ENCODE measurements around the gene ERVK3-1.
"Not testable (repeated sequence)": the region's sequence is repeated elsewhere in the genome, so short reads cannot be mapped to it uniquely, and the experiment has no call there.

ERVK3-1 gene

GRCh38 chr19:58305065-58305931, at the start of gene ERVK3-1:
TSS of gene ERVK3-1 (plus strand) at chr19:58305377. CDS start at chr19:58312169, 6,792 bp downstream.
- DNase-seq: peak; percentile 79 to 98 (median 94)

GRCh38 chr19:58258259-58258658, 46.9 kb upstream of the ERVK3-1 start:
- DNase-seq: not testable (repeated sequence)

- DNase-seq: no peak
These were observed 43.6 kb upstream of the ERVK3-1 start for GRCh38 chr19:58261600-58261967.

- no peak for DNase-seq
These were observed 42.9 kb upstream of the ERVK3-1 start for GRCh38 chr19:58261968-58262921.

- DNase-seq: no peak
These were observed 42.3 kb upstream of the ERVK3-1 start for GRCh38 chr19:58262922-58263296.

GRCh38 chr19:58265100-58265499, 40.1 kb upstream of the ERVK3-1 start:
- no peak for DNase-seq

- no peak for DNase-seq
These were observed 36.8 kb upstream of the ERVK3-1 start for GRCh38 chr19:58268344-58268743.

- DNase-seq: peak in 10 of 58 donors; percentile 1 to 49 (median 8)
These were observed 30.4 kb upstream of the ERVK3-1 start for GRCh38 chr19:58274771-58275201.

GRCh38 chr19:58275564-58275963, 29.6 kb upstream of the ERVK3-1 start:
- DNase-seq: no peak

- no peak for DNase-seq
These were observed 28.0 kb upstream of the ERVK3-1 start for GRCh38 chr19:58277197-58277596.

GRCh38 chr19:58277748-58278540, 27.2 kb upstream of the ERVK3-1 start:
- no peak for DNase-seq

GRCh38 chr19:58278541-58279041, 26.6 kb upstream of the ERVK3-1 start, which contains the start of gene ZNF8:
TSS of gene ZNF8 (plus strand) at chr19:58278955. CDS start at chr19:58279082, 127 bp downstream.
- DNase-seq: peak; percentile 80 to 99 (median 95)

- DNase-seq: peak in 55 of 58 donors; percentile 20 to 83 (median 61)
These were observed 25.9 kb upstream of the ERVK3-1 start for GRCh38 chr19:58279042-58279924.

- DNase-seq: no peak
These were observed 25.3 kb upstream of the ERVK3-1 start for GRCh38 chr19:58279925-58280316.

- peak in 5 of 58 donors; percentile 1 to 43 (median 9) for DNase-seq
These were observed 21.0 kb upstream of the ERVK3-1 start for GRCh38 chr19:58284199-58284598.

- DNase-seq: no peak
These were observed 13.2 kb upstream of the ERVK3-1 start for GRCh38 chr19:58291943-58292342.

GRCh38 chr19:58294743-58295374, 10.3 kb upstream of the ERVK3-1 start:
- no peak for DNase-seq

GRCh38 chr19:58296104-58296503, 9.1 kb upstream of the ERVK3-1 start:
- DNase-seq: no peak

GRCh38 chr19:58300620-58301019, 4.6 kb upstream of the ERVK3-1 start:
- DNase-seq: no peak

Data from anterior cingulate cortex (tissue), 58 donors.